Suprapubic skin (tissue), 4 donors: ENCODE data around the gene POLR3H. TPM values are rescaled to one million over a fixed set of nuclear protein-coding genes. Genes with fewer than 3 reads are reported as not detected.

Source experiments
- DNase-seq, 2 donors: peaks; one replicate each; pipeline ENCODE4 v3.0.0-alpha.2; 2019; ENCODE audit warnings: low spot score in 2 of 2
- H3K27ac ChIP-seq: fragments of 200-600 bp; sonication (generic); one replicate; pipeline ENCODE4 v1.5.1; 2019
- H3K27me3 ChIP-seq: fragments of 200-600 bp; sonication (generic); one replicate; pipeline ENCODE4 v1.5.1; 2019
- H3K36me3 ChIP-seq: fragments of 200-600 bp; sonication (generic); one replicate; pipeline ENCODE4 v1.5.1; 2019
- H3K4me1 ChIP-seq: fragments of 200-600 bp; sonication (generic); one replicate; pipeline ENCODE4 v1.5.1; 2019
- H3K4me3 ChIP-seq: fragments of 200-600 bp; sonication (generic); one replicate; pipeline ENCODE4 v1.5.1; 2019; ENCODE audit warnings: mild to moderate bottlenecking
- H3K9me3 ChIP-seq: fragments of 200-600 bp; sonication (generic); one replicate; pipeline ENCODE4 v1.5.1; 2019
- EP300 ChIP-seq: sonication (generic); formaldehyde crosslinking; IDR thresholded peaks from one replicate; pipeline ENCODE4 v1.6.1; 2017; ENCODE audit warnings: antibody characterized with exemption
- POLR2A ChIP-seq, 2 donors: fragments of 450-650 bp; IDR thresholded peaks; one replicate each; pipeline ENCODE4 v1.6.1; 2017; ENCODE audit warnings: antibody characterized with exemption in 2 of 2, mild to moderate bottlenecking in 2 of 2, moderate library complexity in 2 of 2
- POLR2AphosphoS5 ChIP-seq, 3 donors: sonication (generic); formaldehyde crosslinking; IDR thresholded peaks; one replicate each; pipeline ENCODE4 v1.6.1; 2017; ENCODE audit warnings: antibody characterized with exemption in 3 of 3
- WGBS: methylation state at CpG from one replicate; pipeline ENCODE4 v1.1.5; 2018; 5-methylcytosine and 5-hydroxymethylcytosine counted together
- total RNA-seq, 4 donors: library from RNA; depleted of rRNA; stranded (reverse); fragments of >200 nt; gene quantifications; one replicate each; pipeline ENCODE4 v1.1.0, GENCODE V29; 2016
- TF ChIP-seq, protein P1 (sequence below), 2 donors: fragments of 200-600 bp in 1 of 2; fragments of 450-650 bp in 1 of 2; sonication (generic) in 1 of 2; IDR thresholded peaks; one replicate each; pipeline ENCODE4 v1.5.1; 2016 to 2019; ENCODE audit warnings: antibody characterized with exemption in 2 of 2, mild to moderate bottlenecking in 1 of 2, moderate library complexity in 1 of 2

POLR3H gene
- total RNA-seq, 4 donors from 2014 or later, result 18.5 to 32.7 (median 23.5) TPM

DNA sequence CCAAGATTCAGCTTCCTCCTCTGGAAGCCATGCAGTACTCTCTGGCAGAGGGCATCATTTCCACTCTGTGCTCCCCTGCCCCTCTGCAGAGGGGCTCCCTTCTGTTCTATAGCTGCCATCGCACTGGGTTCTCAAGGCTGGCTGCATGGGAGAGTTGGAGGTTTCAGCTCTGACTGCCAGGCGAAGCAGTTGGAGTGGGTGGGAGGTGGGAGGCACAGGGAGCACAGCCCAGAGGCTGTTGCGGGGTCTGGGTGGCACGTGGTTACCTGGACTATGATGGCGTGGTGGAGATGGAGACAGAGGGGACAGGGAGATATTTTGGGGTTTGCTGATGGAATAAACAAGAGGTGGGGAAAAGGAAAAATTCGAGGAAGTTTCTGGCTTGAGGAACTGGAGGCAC, 40.6 kb upstream of the POLR3H start:
- DNase-seq, result no peak
- no peak for TF ChIP-seq EP300
- TF ChIP-seq, protein P1, sequence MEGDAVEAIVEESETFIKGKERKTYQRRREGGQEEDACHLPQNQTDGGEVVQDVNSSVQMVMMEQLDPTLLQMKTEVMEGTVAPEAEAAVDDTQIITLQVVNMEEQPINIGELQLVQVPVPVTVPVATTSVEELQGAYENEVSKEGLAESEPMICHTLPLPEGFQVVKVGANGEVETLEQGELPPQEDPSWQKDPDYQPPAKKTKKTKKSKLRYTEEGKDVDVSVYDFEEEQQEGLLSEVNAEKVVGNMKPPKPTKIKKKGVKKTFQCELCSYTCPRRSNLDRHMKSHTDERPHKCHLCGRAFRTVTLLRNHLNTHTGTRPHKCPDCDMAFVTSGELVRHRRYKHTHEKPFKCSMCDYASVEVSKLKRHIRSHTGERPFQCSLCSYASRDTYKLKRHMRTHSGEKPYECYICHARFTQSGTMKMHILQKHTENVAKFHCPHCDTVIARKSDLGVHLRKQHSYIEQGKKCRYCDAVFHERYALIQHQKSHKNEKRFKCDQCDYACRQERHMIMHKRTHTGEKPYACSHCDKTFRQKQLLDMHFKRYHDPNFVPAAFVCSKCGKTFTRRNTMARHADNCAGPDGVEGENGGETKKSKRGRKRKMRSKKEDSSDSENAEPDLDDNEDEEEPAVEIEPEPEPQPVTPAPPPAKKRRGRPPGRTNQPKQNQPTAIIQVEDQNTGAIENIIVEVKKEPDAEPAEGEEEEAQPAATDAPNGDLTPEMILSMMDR (IDR thresholded peaks at IDR 0.05), result no peak
- no peak for TF ChIP-seq POLR2A (IDR thresholded peaks at IDR 0.05)
- TF ChIP-seq POLR2AphosphoS5 (IDR thresholded peaks at IDR 0.05), result no peak
- peaks cover 20% of the 10 kb centered on the region for H3K4me1 ChIP-seq
- H3K27me3 ChIP-seq, result no peaks in the 10 kb centered on the region
- H3K9me3 ChIP-seq, result no peaks in the 10 kb centered on the region
- no peak overlapping the region for H3K27ac ChIP-seq
- no peak overlapping the region for H3K4me3 ChIP-seq
- peaks cover 38% of the 10 kb centered on the region for H3K36me3 ChIP-seq
- WGBS, result 90% methylated on average over 6 of the region's 6 CpGs

- H3K27ac ChIP-seq, result no peak overlapping the region
- 79% methylated on average over 8 of the region's 8 CpGs for WGBS
Measured at GRCh38 chr22:41582694-41583093, 38.4 kb upstream of the POLR3H start.

GRCh38 chr22:41579997-41580355, 35.7 kb upstream of the POLR3H start:
- 79% methylated on average over 2 of the region's 6 CpGs for WGBS
- H3K36me3 ChIP-seq, result peaks cover 84% of the 10 kb centered on the region

More at GRCh38 chr22:41582694-41583093, 38.4 kb upstream of the POLR3H start:
- TF ChIP-seq EP300, result no peak
- no peak for TF ChIP-seq POLR2AphosphoS5 (IDR thresholded peaks at IDR 0.05)
- TF ChIP-seq, protein P1 (IDR thresholded peaks at IDR 0.05), result no peak
- no peak for TF ChIP-seq POLR2A (IDR thresholded peaks at IDR 0.05)
- Histone ChIP-seq H3K36me3 (peaks cover 60% of the 10 kb centered on the region), H3K4me1 (peaks cover 3% of the 10 kb centered on the region), H3K27me3 (no peaks in the 10 kb centered on the region), H3K4me3 (no peak overlapping the region), H3K9me3 (no peaks in the 10 kb centered on the region)
- no peak for DNase-seq

GRCh38 chr22:41579297-41579996, 35.2 kb upstream of the POLR3H start:
- TF ChIP-seq POLR2AphosphoS5 (IDR thresholded peaks at IDR 0.05), result no peak
- no peak for TF ChIP-seq EP300
- no peak for TF ChIP-seq POLR2A (IDR thresholded peaks at IDR 0.05)
- TF ChIP-seq, protein P1 (IDR thresholded peaks at IDR 0.05), result no peak
- Histone ChIP-seq H3K4me1 (no peaks in the 10 kb centered on the region), H3K9me3 (no peaks in the 10 kb centered on the region), H3K36me3 (peaks cover 80% of the 10 kb centered on the region), H3K27me3 (no peaks in the 10 kb centered on the region), H3K27ac (no peak overlapping the region), H3K4me3 (no peak overlapping the region)
- WGBS, result 97% methylated on average over 6 of the region's 12 CpGs
- DNase-seq, result no peak

More at GRCh38 chr22:41579997-41580355, 35.7 kb upstream of the POLR3H start:
- H3K4me1 ChIP-seq, result no peaks in the 10 kb centered on the region
- no peaks in the 10 kb centered on the region for H3K9me3 ChIP-seq
- DNase-seq, result no peak
- H3K4me3 ChIP-seq, result no peak overlapping the region
- H3K27me3 ChIP-seq, result no peaks in the 10 kb centered on the region
- TF ChIP-seq POLR2AphosphoS5 (IDR thresholded peaks at IDR 0.05) (no peak), POLR2A (IDR thresholded peaks at IDR 0.05) (no peak), EP300 (no peak)
- TF ChIP-seq, protein P1 (IDR thresholded peaks at IDR 0.05), result no peak
- H3K27ac ChIP-seq, result no peak overlapping the region

GRCh38 chr22:41578818-41579217, 34.5 kb upstream of the POLR3H start:
- H3K27ac ChIP-seq, result no peak overlapping the region
- no peaks in the 10 kb centered on the region for H3K9me3 ChIP-seq
- WGBS, result 96% methylated on average over 4 of the region's 9 CpGs
- DNase-seq, result no peak
- H3K36me3 ChIP-seq, result peaks cover 74% of the 10 kb centered on the region
- TF ChIP-seq POLR2A (IDR thresholded peaks at IDR 0.05) (no peak), EP300 (no peak), POLR2AphosphoS5 (IDR thresholded peaks at IDR 0.05) (no peak)
- TF ChIP-seq, protein P1 (IDR thresholded peaks at IDR 0.05), result no peak
- H3K4me1 ChIP-seq, result no peaks in the 10 kb centered on the region
- H3K27me3 ChIP-seq, result no peaks in the 10 kb centered on the region
- no peak overlapping the region for H3K4me3 ChIP-seq
